Uterus (tissue), 4 donors: Measurements from ENCODE around the gene USP46. TPM values are rescaled to one million over a fixed set of nuclear protein-coding genes. Genes with fewer than 3 reads are reported as not detected.

Source experiments
- DNase-seq, 2 donors: peaks; one replicate each; pipeline ENCODE4 v3.0.0-alpha.2; 2019 to 2020
- H3K27ac ChIP-seq, 2 donors: fragments of 200-600 bp; sonication (generic); 1 replicate in 1 of 2; 2 replicates in 1 of 2; pipeline ENCODE4 v1.5.1; 2016 to 2018
- H3K27me3 ChIP-seq, 2 donors: fragments of 200-600 bp; sonication (generic); one replicate each; pipeline ENCODE4 v1.5.1; 2018 to 2019; ENCODE audit warnings: control low read depth in 1 of 2
- H3K36me3 ChIP-seq, 2 donors: fragments of 200-600 bp; sonication (generic); one replicate each; pipeline ENCODE4 v1.5.1; 2019; ENCODE audit warnings: control low read depth in 1 of 2
- H3K4me1 ChIP-seq, 2 donors: fragments of 200-600 bp; sonication (generic); one replicate each; pipeline ENCODE4 v1.5.1; 2018 to 2019; ENCODE audit warnings: control low read depth in 1 of 2
- H3K4me3 ChIP-seq, 2 donors: fragments of 200-600 bp; sonication (generic); 1 replicate in 1 of 2; 2 replicates in 1 of 2; pipeline ENCODE4 v1.5.1; 2018 to 2019; ENCODE audit warnings: mild to moderate bottlenecking in 1 of 2
- H3K9me3 ChIP-seq, 2 donors: fragments of 200-600 bp; sonication (generic); one replicate each; pipeline ENCODE4 v1.5.1; 2019; ENCODE audit warnings: control low read depth in 1 of 2
- CTCF ChIP-seq, 4 experiments: fragments of 200-600 bp in 2 of 4; fragments of 450-650 bp in 2 of 4; sonication (generic) in 2 of 4; IDR thresholded peaks; one replicate each; pipeline ENCODE4 v1.5.1; 2016 to 2019; ENCODE audit warnings: antibody characterized with exemption in 4 of 4, mild to moderate bottlenecking in 2 of 4, moderate library complexity in 1 of 4
- POLR2A ChIP-seq, 2 donors: fragments of 450-650 bp; IDR thresholded peaks; one replicate each; pipeline ENCODE4 v1.6.1; 2016; ENCODE audit warnings: antibody characterized with exemption in 2 of 2, mild to moderate bottlenecking in 1 of 2, moderate library complexity in 1 of 2
- intact Hi-C: fragments of 100-400 bp; cut with DNase I; formaldehyde crosslinking; loops from one replicate; pipeline ENCODE4 v1.15.1; 2023; ENCODE audit warnings: low total_unique reads
- total RNA-seq, 4 donors: library from RNA; depleted of rRNA in 3 of 4; stranded (reverse); fragments of >200 nt in 3 of 4; gene quantifications; one replicate each; pipeline versions ENCODE4 v1.1.0 to v1.2.4, GENCODE V29; 2014 to 2023
- donor health status: DM: yes; HTN: yes; CAD: no.

USP46 gene
- total RNA-seq, 4 donors from 2014 or later, result 0.51 to 33.5 (median 16.5) TPM

- TF ChIP-seq POLR2A (IDR thresholded peaks at IDR 0.05), result no peak
- no peak for TF ChIP-seq CTCF (IDR thresholded peaks at IDR 0.05)
- Histone ChIP-seq H3K4me1 (no peaks in the 10 kb centered on the region), H3K9me3 (no peaks in the 10 kb centered on the region), H3K4me3 (no peak overlapping the region), H3K27ac (no peak overlapping the region), H3K27me3 (no peaks in the 10 kb centered on the region), H3K36me3 (no peaks in the 10 kb centered on the region)
- intact Hi-C loops, result no loop called here
- no peak for DNase-seq
Measured at GRCh38 chr4:52693492-52693891, 34.4 kb upstream of the USP46 start.

- no peak overlapping the region for H3K27ac ChIP-seq
- intact Hi-C loops, result no loop called here
- no peaks in the 10 kb centered on the region for H3K36me3 ChIP-seq
- no peaks in the 10 kb centered on the region for H3K9me3 ChIP-seq
- H3K4me1 ChIP-seq, result no peaks in the 10 kb centered on the region
- H3K4me3 ChIP-seq, result no peak overlapping the region
- no peaks in the 10 kb centered on the region for H3K27me3 ChIP-seq
- TF ChIP-seq POLR2A (IDR thresholded peaks at IDR 0.05), result no peak
- no peak for TF ChIP-seq CTCF (IDR thresholded peaks at IDR 0.05)
- no peak for DNase-seq
Measured at GRCh38 chr4:52689096-52689495, 30.0 kb upstream of the USP46 start.

DNA sequence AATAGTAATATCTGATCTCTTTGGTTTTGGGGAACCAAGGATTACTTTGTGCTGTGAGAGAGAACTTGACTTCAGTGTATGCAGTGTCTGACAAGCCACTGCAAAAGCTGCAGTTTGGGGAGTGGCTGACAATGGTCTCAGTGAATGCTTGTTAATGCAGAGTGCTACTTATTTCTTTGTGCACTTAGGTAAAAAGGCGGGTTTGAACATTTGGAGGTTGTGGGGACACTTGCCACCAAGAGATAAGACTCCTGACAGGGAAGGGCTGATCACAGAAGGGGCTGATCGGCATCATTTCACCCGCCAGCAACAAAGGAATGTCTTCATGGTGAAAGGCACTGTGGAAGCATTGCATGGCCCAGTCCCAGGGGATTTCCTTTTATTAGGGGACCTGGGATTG lies 28.6 kb upstream of the USP46 start:
- no peak overlapping the region for H3K27ac ChIP-seq
- no peaks in the 10 kb centered on the region for H3K4me1 ChIP-seq
- intact Hi-C loops, result no loop called here
- no peaks in the 10 kb centered on the region for H3K9me3 ChIP-seq
- no peaks in the 10 kb centered on the region for H3K36me3 ChIP-seq
- H3K4me3 ChIP-seq, result no peak overlapping the region
- H3K27me3 ChIP-seq, result no peaks in the 10 kb centered on the region
- TF ChIP-seq POLR2A (IDR thresholded peaks at IDR 0.05), result no peak
- no peak for DNase-seq

GRCh38 chr4:52685316-52685715 lies 26.2 kb upstream of the USP46 start:
- Histone ChIP-seq H3K4me1 (no peaks in the 10 kb centered on the region), H3K36me3 (no peaks in the 10 kb centered on the region), H3K4me3 (no peak overlapping the region), H3K27me3 (no peaks in the 10 kb centered on the region), H3K27ac (no peak overlapping the region), H3K9me3 (no peaks in the 10 kb centered on the region)
- intact Hi-C loops, result no loop called here
- TF ChIP-seq CTCF (IDR thresholded peaks at IDR 0.05) (no peak), POLR2A (IDR thresholded peaks at IDR 0.05) (no peak)
- no peak for DNase-seq

DNA sequence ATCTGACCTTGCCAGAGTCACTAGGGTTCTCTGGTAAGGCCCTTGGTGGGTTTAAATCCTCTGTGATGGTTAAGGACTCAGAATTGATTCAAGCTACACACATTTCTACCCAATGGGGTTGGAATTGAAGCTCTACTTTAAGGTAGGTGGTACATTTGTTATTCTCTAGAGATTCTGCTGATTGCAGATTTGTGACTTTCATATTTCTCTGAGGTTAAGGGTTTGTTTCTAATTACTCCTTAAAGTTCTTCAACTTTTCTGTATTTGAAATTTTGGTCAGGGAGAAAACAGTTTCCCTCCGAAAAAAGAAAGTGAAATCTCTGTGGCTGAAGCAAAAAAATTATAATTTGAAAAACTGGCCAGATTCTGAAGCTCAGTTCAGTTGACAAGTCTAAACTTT lies 25.8 kb upstream of the USP46 start:
- Histone ChIP-seq H3K4me3 (no peak overlapping the region), H3K9me3 (no peaks in the 10 kb centered on the region), H3K27me3 (no peaks in the 10 kb centered on the region), H3K27ac (no peak overlapping the region), H3K4me1 (no peaks in the 10 kb centered on the region), H3K36me3 (no peaks in the 10 kb centered on the region)
- intact Hi-C loops, result no loop called here
- DNase-seq, result no peak
- TF ChIP-seq POLR2A (IDR thresholded peaks at IDR 0.05) (no peak), CTCF (IDR thresholded peaks at IDR 0.05) (no peak)

DNA sequence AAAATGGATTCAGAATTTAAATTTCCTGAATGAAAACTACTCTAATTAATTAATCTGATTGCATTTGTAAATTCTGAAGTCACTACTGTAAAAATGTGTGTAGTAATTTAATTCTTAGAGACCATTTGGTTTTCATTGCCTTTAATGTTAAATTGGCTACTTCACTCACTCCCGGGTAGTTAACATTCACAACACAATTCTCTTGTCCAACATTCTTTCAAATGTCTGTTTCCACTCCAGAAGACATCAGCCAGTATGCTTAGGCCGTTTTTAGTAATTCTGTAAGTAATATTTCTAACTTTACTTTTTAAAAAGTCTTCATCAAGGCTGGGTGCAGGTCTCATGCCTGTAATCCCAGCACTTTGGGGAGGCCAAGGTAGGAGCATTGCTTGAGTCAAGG lies 21.3 kb upstream of the USP46 start:
- no peak overlapping the region for H3K4me3 ChIP-seq
- no peaks in the 10 kb centered on the region for H3K27me3 ChIP-seq
- no peaks in the 10 kb centered on the region for H3K36me3 ChIP-seq
- intact Hi-C loops, result no loop called here
- no peaks in the 10 kb centered on the region for H3K9me3 ChIP-seq
- no peaks in the 10 kb centered on the region for H3K4me1 ChIP-seq
- no peak for TF ChIP-seq POLR2A (IDR thresholded peaks at IDR 0.05)
- no peak for TF ChIP-seq CTCF (IDR thresholded peaks at IDR 0.05)
- no peak for DNase-seq
- no peak overlapping the region for H3K27ac ChIP-seq
